SH-SY5Y (cell line): ENCODE measurements around the gene RHOBTB1.

Source experiments
- GATA2 ChIP-seq: IDR thresholded peaks from 2 replicates; pipeline ENCODE4 v1.6.1; 2011; ENCODE audit warnings: mild to moderate bottlenecking, low read depth, low read length
- GATA3 ChIP-seq: IDR thresholded peaks from 2 replicates; pipeline ENCODE4 v1.6.1; 2011; ENCODE audit warnings: low read depth, mild to moderate bottlenecking, low read length, moderate library complexity

DNA sequence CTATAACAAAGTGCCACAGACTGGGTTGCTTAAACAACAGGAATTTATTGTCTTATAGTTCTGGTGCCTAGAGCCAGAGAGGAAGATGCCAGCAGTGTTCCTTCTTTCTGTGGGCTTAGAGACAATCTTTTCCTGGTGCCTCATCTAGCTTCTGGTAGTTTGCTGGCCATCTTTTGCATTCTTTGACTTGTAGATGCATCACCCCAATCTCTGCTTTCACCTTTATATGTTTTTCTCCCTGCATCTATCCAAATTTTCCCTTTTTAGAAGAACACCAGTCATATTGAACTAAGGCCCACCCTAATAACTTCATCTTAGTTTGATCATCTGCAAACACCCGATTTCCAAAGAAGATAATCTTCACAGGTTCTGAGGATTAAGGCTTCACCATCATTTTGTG lies 98.9 kb downstream of the RHOBTB1 start:
- TF ChIP-seq GATA2 (no peak), GATA3 (no peak)
